Measurements from ENCODE around the gene C1QA.
"Not testable (repeated sequence)": the region's sequence is repeated elsewhere in the genome, so short reads cannot be mapped to it uniquely, and the experiment has no call there.

C1QA gene

DNA sequence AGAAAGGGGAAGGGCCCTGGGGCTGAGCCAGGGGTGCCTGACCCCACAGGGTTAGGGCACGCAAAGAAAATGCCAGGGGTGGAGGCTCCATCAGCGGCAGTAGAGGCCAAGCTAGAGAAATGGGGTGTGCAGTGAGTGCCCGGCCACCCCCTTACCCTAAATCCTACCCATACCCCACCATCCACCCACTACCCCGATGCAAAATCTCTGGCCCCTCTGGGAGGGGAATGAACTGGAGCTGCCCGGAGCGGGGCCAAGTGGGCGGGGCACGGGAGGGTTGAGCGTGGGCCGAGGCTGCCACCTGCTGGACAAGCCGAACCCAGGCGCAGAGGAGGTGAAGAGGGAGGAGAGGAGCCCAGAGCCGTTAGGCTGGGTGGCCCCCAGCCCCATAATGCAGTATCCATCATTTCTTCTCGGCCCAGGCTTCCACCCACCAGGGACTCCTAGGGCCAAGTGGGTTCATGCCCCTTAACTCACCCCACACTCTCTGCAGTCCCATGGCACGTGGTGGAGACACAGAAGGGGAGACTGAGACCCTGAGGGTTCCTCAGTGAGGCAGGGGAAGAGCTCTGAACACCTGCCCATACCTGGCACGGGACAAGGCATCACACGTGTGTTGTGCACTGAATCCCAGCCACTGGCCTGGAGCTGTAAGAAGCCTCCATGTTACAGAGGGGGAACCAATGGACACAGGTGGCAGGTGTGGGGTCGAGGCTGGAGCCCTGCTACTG lies 5.6 kb downstream of the C1QA start:
- peak; percentile 35 for DNase-seq

- DNase-seq: no peak
Measured at GRCh38 chr1:22643381-22643780, 7.0 kb downstream of the C1QA start, which contains the start of gene C1QC. TSS of gene C1QC (plus strand) at chr1:22643633. CDS start at chr1:22644024, 391 bp downstream.

DNA sequence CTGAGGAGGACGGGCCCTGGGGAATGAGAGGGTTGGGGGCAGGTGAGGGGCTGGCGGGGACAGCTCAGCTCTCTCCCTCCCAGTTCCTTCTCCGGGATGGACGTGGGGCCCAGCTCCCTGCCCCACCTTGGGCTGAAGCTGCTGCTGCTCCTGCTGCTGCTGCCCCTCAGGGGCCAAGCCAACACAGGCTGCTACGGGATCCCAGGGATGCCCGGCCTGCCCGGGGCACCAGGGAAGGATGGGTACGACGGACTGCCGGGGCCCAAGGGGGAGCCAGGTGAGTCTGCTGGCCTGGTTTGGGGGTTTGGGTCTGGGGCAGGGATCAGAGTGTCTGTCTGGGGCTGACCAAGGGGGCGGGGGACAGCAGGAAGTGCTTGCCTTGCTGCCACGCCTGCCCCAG lies 7.5 kb downstream of the C1QA start:
- DNase-seq: no peak

- DNase-seq: no peak
Measured at GRCh38 chr1:22645931-22646330, 9.5 kb downstream of the C1QA start.

GRCh38 chr1:22646384-22646783 lies 10.0 kb downstream of the C1QA start:
- DNase-seq: no peak

- DNase-seq: no peak
Measured at GRCh38 chr1:22650089-22650693, 13.8 kb downstream of the C1QA start.

DNA sequence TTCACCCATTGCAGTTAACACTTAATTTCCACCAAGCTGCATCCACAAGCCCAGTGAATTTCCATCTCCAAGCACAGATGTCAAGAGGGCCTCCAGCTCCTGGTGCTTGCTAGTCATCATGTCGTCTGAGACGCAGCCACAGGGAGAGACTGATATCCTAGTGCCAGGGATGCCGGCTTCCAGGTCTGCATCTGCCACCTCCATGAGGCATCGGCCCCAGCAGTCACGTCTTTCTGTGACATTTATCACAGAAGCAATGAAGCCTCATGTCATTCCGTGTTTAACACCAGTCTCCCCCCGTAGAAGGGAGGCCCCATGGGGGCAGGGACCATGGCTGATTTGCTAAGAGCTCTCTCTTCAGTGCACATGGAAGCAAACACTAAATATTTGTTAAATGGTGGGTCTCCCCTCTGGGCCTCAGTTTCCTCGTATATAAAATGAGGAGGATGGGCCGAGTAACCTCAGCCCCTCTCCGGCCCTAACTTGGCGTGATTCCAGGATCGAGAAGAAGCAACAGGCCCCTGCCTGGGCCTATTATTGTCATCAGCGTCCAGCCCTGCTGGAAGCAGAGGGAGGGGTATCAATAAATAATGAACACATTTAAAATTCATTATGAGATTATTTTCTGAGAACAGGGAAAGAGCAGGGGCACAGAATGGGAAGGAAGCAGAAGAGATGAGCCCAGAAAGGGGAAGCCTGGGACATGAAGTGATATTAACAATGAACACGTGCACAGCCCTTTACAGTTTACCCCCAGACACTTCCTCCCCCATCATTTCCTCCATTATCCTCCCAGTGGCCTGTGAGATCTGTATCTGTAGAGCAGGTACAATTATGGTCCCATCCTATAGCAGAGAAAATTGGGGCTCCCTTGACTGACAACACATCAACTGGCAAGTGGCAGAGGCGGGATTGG lies 15.8 kb downstream of the C1QA start:
- DNase-seq: no peak

DNA sequence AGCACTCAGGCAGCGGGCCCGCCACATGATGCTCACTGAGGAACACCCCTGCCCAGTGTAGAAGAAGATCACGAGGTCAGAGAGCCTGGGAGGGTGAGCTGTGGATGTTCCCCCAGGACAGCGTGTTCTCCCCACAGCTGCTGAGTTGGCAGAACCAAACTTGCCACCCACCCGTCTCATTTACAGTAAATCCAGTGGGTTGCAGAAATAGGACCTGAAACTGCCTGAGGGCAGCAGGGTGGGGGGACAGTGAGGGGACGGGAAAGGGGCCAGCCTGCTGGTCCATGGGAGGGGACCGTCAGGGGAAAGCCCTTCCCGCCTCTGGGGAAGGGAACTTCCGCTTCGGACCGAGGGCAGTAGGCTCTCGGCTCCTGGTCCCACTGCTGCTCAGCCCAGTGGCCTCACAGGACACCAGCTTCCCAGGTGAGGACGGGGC lies 16.5 kb downstream of the C1QA start, which contains the start of gene C1QB:
Gene C1QB (plus strand): TSS at position 356 of the 436 bp plus-strand sequence. CDS start 6,227 bp downstream, outside the sequence.
- no peak for DNase-seq

DNA sequence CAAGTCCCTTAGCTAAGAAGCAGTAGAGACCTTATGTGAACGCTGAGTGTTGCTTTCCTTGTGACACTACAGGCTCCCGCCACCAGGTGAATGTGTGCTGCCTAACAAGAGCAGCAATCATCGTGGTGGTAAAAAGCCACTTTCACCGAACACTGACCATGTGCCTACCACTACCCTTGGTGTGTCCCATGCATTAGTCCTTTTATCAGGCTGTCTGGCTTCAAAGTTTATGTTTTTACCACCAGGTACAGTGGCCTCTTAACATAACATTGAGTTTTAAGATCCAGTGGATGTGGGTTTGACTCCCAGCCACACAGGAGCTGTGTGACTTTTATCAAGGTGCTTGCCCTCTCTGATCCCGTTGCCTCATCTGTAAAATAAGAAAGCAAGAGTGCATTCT lies 18.3 kb downstream of the C1QA start:
- no peak for DNase-seq

DNA sequence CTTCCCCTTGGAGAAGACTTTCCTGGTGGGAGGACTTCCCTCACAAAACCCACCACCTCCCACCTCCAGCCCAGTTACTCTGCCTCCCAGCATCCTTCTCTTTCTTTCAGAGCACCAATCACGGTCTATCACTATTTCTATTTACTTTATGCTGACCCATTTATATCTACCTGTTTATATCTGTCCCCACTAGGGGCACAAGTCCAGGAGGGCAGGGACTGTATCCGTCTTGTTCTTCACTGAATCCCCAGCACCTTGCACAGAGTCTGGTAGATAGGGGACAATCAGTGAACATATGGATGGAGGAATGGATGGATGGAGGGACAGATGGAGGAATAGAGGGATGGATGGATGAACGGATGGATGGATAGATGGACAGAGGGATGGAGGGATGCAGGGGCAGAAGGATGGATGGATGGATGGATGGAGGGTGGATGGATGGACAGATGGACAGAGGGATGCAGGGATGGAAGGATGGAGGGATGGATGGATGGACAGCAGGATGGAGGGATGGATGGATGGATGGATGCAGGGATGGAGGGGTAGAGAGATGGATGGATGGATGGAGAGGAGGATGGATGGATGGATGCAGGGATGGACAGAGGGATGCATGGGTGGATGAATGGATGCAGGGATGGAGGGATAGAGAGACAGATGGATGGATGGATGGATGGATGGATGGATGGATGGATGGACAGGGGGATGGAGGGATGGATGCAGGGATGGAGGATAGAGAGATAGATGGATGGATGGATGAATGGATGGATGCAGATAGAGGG lies 22.1 kb downstream of the C1QA start:
- no peak for DNase-seq

DNA sequence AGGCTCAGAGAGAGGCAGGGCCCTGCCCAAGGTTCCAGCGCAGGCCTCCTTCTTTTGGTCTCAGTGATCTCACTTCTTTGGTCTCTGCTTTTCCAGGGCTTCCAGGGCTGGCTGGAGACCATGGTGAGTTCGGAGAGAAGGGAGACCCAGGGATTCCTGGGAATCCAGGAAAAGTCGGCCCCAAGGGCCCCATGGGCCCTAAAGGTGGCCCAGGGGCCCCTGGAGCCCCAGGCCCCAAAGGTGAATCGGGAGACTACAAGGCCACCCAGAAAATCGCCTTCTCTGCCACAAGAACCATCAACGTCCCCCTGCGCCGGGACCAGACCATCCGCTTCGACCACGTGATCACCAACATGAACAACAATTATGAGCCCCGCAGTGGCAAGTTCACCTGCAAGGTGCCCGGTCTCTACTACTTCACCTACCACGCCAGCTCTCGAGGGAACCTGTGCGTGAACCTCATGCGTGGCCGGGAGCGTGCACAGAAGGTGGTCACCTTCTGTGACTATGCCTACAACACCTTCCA lies 24.4 kb downstream of the C1QA start:
- DNase-seq: no peak

DNA sequence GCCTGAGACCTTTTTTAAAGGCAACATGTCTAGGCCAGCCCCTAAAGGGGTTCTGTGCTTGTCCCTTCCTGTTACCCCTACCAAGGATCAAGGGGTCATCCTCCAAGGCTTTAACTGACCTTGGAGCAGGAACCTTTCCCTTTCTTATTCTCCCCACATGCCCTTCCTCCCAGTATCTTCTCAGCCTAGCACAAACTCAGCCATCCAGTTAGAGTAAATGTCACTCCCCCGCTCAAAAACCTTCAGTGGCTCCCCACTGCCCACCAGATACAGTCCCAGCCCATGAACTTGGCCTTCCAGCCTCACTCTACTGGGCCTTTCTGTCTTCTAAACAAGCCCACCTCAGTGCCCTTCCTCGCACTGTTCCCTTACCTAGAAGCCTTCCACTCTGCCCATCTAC lies 25.5 kb downstream of the C1QA start:
- no peak for DNase-seq

DNA sequence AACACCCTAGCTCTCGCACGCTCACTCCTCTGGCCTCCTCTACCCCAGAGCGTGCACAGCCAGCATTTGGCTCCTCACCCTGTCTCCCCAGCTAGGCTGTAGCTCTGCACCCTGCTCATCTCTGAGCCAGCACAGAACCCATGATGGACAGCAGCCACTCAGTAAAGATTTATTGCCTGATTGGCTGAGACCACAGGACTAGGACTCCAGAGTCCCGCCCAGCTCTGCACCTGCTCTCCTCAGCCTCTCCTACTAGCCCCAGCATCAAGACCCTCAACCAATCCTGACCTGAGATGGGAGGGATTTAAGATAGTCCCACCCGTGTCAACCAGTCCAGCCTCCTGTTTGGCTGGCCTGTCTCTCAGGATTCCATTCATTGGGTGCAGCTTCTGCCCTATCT lies 25.9 kb downstream of the C1QA start:
- DNase-seq: no peak

- DNase-seq: no peak
Measured at GRCh38 chr1:22662986-22663408, 26.6 kb downstream of the C1QA start.

DNA sequence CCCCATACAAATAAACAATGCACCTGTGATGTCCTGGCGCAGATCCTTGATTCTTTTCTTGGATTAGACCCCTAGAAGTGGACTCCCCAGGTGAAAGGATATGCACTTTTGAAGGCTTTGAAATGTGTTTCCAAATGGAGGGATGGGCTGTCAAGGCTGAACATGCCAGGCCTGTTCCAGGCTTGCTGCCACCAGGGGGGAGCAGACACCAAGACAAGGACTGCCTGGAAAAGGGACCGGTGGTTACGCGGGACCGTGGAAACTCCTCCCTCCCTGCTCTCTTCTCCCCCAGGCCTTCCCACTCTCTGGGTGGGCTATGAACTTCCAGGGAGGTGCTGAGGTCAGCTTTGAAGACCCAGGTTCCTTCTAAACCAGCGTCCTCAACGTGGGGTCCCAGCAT lies 29.3 kb downstream of the C1QA start:
- DNase-seq: peak; percentile 16

- no peak for DNase-seq
Measured at GRCh38 chr1:22666412-22666811, 30.0 kb downstream of the C1QA start.

DNA sequence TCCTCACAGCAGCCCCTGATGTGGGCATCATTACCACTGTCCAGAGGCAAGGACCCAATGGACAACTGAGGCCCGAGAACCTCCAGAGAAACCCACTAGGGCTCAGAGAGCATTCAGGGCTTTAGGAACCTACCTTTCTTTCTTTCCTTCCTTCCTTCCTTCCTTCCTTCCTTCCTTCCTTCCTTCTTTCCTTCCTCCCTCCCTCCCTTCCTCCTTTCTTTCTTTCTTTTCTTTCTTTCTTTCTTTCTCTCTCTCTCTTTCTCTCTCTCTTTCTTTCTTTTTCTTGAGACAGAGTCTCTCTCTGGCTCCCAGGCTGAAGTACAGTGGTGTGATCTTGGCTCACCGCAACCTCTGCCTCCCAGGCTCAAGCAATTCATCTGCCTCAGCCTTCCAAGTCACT lies 32.4 kb downstream of the C1QA start:
- DNase-seq: not testable (repeated sequence)

DNA sequence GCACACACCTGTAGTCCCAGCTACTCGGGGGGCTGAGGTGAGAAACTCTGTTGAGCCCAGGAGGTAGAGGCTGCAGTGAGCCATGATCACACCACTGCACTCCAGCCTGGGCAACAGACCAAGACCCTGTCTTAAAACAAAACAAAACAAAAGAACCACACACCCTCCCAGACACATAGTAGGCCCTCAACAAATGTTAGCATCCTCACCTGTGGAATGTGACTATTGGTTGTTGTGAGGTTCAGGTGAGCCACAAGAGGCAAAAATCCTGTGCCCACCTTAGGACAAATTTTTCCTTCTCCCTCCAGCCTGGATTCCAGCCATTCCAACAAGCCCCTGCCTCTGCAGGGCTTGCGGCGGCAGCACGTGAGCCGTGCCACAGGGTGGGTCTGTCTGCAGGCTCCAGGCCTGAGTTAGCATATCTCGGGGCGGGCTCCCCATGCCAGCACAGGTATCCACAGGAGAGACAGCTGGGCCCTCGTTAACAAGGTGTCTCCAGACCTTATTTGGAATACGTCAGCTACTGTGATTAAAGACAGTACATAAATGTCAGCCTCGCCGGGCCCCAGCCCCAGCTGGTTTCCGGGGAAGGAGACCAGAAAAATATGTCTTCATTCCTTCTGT lies 34.0 kb downstream of the C1QA start:
- DNase-seq: no peak

DNA sequence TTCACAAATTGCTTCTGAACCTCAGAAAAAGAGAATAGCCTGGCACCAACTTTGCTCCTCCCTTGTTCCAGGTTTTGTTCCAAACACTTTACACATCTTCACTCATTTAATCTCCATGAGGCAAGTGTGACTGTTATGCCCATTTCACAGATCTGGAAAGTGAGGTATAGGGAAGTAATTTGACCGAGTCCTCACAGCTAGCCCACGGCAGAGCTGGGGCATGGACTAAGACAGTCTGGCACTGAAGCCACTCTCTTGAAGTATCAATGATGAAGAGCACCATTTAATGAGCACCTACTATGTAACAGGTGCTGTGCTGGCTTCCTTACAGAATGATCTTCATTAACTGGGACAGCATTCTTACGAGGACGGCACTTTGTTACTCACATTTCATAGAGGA lies 35.6 kb downstream of the C1QA start:
- no peak for DNase-seq

GRCh38 chr1:22673486-22674409 lies 37.3 kb downstream of the C1QA start:
- peak; percentile 59 for DNase-seq

DNA sequence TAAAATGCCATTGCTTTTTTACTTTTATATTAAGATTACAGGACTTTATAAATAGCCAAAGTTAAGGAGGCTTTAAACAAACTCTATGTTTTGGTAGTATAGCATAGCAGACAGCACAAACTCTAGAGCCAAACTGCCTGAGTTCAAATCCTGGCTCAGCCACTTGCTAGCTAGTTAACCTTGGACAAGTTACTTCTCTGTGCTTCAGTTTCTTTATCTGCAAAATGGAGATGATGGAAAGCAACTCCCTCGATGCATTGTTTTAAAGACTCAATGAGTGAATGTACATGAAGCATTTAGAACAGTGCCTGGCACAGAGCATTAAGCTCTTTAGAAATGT lies 38.0 kb downstream of the C1QA start:
- DNase-seq: no peak
